GM12873 (cell line): ENCODE data around the gene AREL1.

Source experiments
- CTCF ChIP-seq: IDR thresholded peaks from 2 replicates; pipeline ENCODE4 v1.5.1; 2012; ENCODE audit warnings: low read depth, mild to moderate bottlenecking, moderate library complexity, low read length, control low read depth; ENCODE audit not compliant: insufficient read depth; ENCODE audit errors: missing control alignments

AREL1 gene

GRCh38 chr14:74711651-74712050 is 1.2 kb downstream of the AREL1 start:
- no peak for TF ChIP-seq CTCF

- no peak for TF ChIP-seq CTCF
Observed at GRCh38 chr14:74710480-74710879, 2.4 kb downstream of the AREL1 start.

DNA sequence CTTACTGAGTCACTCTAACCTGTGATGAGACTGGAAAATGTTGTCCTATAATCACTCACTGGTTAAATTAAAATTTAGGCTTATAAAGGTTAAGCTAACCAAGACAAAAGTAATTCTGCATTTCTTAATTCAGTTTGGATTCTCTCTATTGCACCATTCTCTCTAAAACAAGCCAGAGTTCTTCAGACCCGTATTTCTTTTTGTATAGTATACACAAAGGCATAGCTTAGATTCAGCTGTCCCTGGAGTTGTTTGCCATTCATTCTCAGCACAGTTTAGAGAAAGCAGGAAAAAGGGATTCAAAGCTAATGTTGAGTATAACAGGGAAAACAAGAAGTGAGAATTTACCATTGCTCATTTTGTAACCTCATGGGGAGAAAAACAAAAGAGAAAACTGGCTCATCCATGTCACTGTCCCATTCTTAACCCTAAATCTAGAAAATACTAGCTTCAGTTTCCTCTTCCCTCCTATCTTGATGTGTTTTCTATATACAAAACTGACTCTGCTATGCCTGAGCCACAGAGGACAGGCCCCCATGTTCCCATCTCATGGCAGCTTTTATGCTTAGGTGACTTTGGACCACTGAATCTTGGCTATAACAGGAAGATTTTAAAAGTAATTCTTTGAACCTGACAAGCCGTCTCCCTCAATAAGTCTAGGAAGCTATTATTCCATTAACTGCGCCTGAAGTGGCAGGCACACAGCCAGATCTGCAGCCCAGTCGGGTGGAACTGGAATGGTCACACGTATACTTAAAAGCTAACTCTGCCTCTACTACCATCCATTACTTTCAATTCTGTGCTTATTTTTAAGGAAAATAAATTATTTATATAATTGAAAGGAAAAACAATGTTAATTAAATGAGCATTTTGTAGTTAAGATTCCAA is 7.0 kb downstream of the AREL1 start:
- TF ChIP-seq CTCF = no peak

GRCh38 chr14:74704656-74705055 is 8.2 kb downstream of the AREL1 start:
- TF ChIP-seq CTCF = no peak

GRCh38 chr14:74703043-74703442 is 9.8 kb downstream of the AREL1 start:
- no peak for TF ChIP-seq CTCF

DNA sequence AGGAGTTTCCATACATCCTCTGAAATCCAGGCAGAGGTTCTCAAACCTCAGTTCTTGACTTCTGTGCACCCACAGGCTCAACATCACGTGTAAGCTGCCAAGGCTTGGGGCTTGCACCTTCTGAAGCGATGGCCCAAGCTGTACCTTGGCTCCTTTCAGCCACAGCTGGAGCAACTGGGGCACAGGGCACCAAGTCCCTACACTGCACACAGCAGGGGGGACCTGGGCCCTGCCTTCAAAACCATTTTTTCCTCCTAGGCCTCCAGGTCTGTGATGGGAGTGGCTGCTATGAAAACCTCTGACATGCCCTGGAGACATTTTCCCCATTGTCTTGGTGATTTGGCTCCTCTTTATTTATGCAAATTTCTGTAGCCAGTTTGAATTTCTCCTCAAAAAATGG is 10.6 kb downstream of the AREL1 start:
- TF ChIP-seq CTCF = no peak

GRCh38 chr14:74698465-74698864 is 14.4 kb downstream of the AREL1 start:
- no peak for TF ChIP-seq CTCF
